ENCODE data around the gene NUP205.

NUP205 gene

DNA sequence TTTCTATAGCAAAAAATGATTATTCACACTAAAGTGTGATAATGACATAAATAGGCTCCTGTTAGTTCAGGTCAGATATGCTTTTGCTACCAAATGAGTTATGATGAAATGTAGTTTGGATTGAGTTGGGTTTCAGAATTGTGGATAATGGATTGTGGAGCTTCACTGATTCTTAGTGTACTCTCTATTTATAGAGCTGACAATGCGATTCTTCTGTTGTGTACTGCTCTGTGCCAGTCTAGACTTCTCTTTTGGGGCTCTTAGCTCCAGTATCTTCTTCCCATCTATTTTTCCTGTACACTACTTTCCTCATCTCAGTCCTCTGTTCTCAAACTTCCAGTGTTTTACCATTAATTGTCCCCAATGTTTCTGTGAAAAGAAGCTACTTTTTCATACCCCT is 112.1 kb downstream of the NUP205 start:
- TF ChIP-seq, protein P1, sequence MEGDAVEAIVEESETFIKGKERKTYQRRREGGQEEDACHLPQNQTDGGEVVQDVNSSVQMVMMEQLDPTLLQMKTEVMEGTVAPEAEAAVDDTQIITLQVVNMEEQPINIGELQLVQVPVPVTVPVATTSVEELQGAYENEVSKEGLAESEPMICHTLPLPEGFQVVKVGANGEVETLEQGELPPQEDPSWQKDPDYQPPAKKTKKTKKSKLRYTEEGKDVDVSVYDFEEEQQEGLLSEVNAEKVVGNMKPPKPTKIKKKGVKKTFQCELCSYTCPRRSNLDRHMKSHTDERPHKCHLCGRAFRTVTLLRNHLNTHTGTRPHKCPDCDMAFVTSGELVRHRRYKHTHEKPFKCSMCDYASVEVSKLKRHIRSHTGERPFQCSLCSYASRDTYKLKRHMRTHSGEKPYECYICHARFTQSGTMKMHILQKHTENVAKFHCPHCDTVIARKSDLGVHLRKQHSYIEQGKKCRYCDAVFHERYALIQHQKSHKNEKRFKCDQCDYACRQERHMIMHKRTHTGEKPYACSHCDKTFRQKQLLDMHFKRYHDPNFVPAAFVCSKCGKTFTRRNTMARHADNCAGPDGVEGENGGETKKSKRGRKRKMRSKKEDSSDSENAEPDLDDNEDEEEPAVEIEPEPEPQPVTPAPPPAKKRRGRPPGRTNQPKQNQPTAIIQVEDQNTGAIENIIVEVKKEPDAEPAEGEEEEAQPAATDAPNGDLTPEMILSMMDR (IDR thresholded peaks at IDR 0.05; ENCODE audit: low read depth, low read length) = no peak
- H3K4me3 ChIP-seq (replicated peaks in 1 of 2; ENCODE audit: low read depth in 2 of 2, low read length in 2 of 2) = no peak overlapping the region
- peak in 1 of 2 donors; percentile 15 for DNase-seq (ENCODE audit: low read depth in 2 of 2)

DNA sequence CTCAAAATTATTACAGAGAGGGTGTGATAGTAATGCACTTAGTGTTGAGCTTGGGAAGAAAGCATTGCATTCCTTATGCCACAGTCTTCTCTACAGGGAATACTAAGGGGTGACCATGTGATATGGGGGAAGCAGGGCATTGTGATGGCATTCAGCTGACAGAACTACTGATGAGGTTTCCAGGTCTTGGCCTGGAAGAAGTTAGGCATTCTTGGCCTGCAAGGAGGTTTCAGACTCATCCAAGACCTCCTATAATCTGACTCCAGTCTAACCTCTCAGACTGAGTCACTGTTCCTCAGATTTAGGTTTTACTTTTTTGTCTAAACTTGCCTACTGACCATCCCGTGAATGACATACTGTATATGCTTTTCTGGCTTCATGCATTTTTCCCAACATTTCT is 112.5 kb downstream of the NUP205 start:
- TF ChIP-seq, protein P1 (IDR thresholded peaks at IDR 0.05; ENCODE audit: low read depth, low read length) = no peak
- no peak overlapping the region for H3K4me3 ChIP-seq (replicated peaks in 1 of 2; ENCODE audit: low read depth in 2 of 2, low read length in 2 of 2)
- DNase-seq (ENCODE audit: low read depth in 2 of 2) = peak; percentile 70 to 81

DNA sequence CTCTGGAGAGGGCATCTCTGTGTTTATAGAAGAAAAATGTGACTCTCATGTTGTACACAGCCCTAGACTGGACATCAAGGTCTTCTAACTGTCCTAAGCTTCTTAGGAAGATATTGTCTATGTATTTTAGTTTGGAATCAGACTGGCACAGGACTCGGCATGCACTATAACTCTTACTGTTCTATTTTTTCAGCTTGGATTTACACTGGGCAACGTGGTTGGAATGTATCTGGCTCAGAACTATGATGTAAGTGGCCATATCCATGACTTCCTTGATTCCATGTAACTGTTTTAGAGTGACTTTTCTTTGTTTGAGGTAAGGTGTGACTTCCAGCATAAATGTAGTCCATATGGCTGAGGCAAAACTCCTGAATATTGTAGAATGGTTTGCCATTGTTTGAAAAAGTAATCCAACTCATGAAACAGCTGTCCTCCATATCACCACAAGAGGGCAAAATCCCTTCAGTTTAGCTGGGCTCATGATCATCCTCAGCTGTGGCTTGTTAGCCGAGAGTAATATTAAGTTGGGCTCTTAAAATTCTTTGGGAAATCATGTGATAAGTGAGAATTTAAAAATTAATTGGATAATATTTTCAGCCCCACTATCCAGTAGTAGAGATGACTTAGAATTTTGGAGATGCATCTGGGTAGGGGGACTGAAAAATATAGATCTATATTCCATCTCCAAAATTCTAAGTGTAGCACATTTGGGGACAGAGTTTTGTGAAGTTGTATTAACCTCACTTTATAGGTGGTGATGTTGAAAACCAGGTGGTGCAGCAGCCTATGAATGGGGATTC is 115.0 kb downstream of the NUP205 start:
- DNase-seq (ENCODE audit: low read depth in 2 of 2) = peak; percentile 87 to 90

DNA sequence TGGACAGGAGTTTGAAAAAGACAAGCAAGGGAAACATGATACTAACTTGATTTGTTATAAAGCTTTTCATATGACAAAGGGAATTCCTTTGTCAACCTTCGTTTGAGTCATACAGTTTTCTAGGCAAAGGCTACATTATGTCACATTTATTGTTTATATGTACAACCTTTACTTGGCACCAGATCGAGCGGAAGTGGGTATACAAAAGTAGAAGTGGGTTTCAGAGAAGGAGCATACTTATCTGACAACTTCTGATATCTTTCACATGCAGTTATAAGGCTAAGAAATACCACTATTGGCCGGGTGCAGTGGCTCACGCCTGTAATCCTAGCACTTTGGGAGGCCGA is 115.6 kb downstream of the NUP205 start:
- H3K4me3 ChIP-seq (replicated peaks in 1 of 2; ENCODE audit: low read depth in 2 of 2, low read length in 2 of 2) = no peak overlapping the region
- peak; percentile 62 to 80 for DNase-seq (ENCODE audit: low read depth in 2 of 2)
- TF ChIP-seq, protein P1 (IDR thresholded peaks at IDR 0.05; ENCODE audit: low read depth, low read length) = no peak

More for the DNA sequence above, 115.0 kb downstream of the NUP205 start:
- H3K4me3 ChIP-seq (replicated peaks in 1 of 2; ENCODE audit: low read depth in 2 of 2, low read length in 2 of 2) = no peak overlapping the region
- TF ChIP-seq, protein P1 (IDR thresholded peaks at IDR 0.05; ENCODE audit: low read depth, low read length) = peak; percentile 89

DNA sequence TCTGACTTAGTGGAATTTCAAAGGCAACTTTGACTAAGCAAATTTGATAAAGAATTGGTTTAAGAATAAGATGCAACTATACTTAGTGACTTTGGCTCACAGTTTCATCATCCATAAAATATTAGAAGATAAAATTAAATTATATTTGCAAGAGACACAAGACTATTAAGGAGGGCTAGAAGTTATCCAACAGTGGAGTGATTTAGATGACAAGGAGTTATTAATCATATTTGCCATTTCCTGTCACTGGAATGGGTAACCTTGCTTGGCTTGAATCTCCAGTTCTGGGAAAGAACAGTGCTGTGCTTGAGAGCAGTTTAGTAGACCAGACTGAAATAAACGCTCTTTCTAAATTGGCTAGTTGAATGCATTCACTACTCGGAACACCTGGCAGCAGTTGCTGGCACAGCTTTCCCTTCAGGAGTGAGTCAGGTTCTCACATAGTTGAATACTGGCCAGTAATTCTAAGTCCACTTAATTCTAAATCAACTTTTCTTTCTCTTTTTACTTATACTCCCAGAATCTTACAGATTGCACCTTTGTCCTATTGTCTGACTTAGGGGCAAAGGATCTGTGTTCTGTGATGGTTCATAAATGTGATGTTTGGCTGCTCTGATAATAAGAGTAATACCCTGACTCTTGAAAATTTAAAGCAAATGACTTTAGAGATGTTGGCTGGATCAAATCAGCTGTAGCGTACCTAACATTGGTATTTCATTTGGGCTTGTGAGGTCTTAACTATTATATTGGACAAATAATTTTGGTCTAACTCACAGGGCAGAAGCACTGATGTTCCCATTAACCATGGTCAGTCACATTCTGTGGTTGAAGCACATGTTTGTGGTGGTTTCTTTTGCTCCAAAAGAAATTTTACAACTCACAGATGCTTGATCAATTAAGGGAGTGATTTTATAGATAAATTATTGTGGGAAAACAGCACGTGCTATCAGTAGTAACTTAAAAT is 121.2 kb downstream of the NUP205 start:
- DNase-seq (ENCODE audit: low read depth in 2 of 2) = peak; percentile 65 to 88
- no peak overlapping the region for H3K4me3 ChIP-seq (replicated peaks in 1 of 2; ENCODE audit: low read depth in 2 of 2, low read length in 2 of 2)
- TF ChIP-seq, protein P1 (IDR thresholded peaks at IDR 0.05; ENCODE audit: low read depth, low read length) = no peak

DNA sequence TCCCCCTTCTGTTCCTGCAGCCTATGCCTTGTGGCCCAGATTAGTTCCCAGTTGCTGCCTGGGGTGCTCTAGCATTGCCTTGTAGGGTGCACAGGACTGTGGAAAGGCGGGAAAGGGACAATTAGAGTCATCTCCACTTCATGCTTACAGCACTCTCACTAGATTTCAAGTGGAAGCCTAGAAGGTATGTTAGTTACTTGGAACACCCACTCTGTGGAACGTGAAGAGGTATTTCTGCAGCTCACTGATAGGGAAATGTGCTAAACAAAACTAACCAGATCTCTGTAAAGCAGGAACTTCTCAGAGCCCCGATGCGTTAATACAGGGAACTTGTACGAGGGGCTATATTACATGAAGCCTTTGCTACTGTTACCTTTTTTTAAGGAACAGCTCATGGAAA is 124.0 kb downstream of the NUP205 start:
- no peak for DNase-seq (ENCODE audit: low read depth in 2 of 2)
- H3K4me3 ChIP-seq (replicated peaks in 1 of 2; ENCODE audit: low read depth in 2 of 2, low read length in 2 of 2) = no peak overlapping the region
- TF ChIP-seq, protein P1 (IDR thresholded peaks at IDR 0.05; ENCODE audit: low read depth, low read length) = no peak
